ENCODE data around the gene LHX2.

Gene LHX2

DNA sequence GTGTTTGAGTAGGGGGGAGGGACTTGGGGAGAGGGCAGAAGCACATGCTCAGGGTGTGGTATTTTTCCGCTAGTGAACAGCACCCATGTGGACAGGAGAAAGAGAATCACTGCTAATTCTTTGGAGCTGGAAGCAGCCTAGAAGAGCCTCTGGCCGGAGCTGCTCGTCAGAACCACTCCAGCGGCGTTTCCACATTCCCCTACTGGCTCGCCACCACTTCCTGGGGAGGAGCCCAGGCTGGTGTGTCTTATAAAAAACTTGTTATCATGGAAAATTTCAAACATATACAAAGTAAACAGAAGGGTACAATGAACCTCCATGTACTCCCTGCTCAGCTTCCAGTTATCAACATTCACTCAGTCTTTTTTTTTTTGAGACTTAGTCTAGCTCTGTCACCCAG is 26.7 kb downstream of the LHX2 start:
- TF ChIP-seq, protein P1, sequence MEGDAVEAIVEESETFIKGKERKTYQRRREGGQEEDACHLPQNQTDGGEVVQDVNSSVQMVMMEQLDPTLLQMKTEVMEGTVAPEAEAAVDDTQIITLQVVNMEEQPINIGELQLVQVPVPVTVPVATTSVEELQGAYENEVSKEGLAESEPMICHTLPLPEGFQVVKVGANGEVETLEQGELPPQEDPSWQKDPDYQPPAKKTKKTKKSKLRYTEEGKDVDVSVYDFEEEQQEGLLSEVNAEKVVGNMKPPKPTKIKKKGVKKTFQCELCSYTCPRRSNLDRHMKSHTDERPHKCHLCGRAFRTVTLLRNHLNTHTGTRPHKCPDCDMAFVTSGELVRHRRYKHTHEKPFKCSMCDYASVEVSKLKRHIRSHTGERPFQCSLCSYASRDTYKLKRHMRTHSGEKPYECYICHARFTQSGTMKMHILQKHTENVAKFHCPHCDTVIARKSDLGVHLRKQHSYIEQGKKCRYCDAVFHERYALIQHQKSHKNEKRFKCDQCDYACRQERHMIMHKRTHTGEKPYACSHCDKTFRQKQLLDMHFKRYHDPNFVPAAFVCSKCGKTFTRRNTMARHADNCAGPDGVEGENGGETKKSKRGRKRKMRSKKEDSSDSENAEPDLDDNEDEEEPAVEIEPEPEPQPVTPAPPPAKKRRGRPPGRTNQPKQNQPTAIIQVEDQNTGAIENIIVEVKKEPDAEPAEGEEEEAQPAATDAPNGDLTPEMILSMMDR (IDR thresholded peaks at IDR 0.05; ENCODE audit: control extremely low read depth, extremely low read depth, low read depth, missing control alignments): no peak
- CTCF ChIA-PET: interaction anchor here (1.0 to 5.6 kb wide), 7 partner anchors 16 to 638 kb away, joined by 3 to 80 read pairs (median 19); no protein-coding TSS in a partner anchor
- POLR2A ChIA-PET: no interaction called here
- no peak for DNase-seq (ENCODE audit: extremely low spot score)

DNA sequence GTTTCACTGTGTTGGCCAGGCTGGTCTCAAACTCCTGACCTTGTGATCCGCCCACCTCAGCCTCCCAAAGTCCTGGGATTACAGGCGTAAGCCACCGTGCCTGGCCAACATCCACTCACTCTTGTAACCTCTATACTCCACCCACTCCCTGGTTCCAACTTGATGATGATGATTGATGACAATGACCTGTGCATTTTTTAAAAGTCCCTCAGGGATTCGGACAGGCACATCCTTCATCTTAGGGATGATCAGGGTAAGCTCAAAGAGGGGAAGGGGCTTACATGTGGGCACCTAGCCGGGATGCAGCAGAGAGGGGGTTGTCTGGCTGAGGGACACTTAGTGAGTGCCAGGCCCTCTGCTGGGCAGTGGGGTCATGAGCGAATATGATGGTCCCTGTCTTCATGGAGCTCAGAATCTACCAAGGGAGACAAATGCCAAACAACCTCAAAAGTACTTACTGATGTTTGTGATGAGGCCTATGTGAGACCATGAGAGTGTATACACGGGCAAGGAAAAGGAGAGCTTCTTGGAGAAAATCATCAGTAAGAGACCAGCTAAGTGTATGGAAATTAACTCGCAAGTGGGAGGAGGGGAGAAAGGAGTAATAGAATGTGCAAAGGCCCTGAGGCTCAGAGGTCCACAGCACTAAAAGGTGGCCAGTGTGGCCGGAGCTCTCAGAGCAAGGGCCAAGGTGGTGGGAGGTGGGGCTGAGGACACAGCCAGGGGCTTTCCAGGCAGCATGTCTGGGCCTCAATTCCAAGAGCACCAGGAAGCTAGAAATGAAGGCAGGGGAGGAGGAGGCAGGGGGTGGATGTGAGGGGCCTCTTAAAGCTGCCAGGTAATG is 27.4 kb downstream of the LHX2 start:
- CTCF ChIA-PET: interaction anchor here (0.9 to 5.6 kb wide), 10 partner anchors 14 to 639 kb away, joined by 3 to 80 read pairs (median 4); no protein-coding TSS in a partner anchor
- TF ChIP-seq, protein P1 (IDR thresholded peaks at IDR 0.05; ENCODE audit: control extremely low read depth, extremely low read depth, low read depth, missing control alignments): no peak
- no peak for DNase-seq (ENCODE audit: extremely low spot score)
- POLR2A ChIA-PET: no interaction called here

DNA sequence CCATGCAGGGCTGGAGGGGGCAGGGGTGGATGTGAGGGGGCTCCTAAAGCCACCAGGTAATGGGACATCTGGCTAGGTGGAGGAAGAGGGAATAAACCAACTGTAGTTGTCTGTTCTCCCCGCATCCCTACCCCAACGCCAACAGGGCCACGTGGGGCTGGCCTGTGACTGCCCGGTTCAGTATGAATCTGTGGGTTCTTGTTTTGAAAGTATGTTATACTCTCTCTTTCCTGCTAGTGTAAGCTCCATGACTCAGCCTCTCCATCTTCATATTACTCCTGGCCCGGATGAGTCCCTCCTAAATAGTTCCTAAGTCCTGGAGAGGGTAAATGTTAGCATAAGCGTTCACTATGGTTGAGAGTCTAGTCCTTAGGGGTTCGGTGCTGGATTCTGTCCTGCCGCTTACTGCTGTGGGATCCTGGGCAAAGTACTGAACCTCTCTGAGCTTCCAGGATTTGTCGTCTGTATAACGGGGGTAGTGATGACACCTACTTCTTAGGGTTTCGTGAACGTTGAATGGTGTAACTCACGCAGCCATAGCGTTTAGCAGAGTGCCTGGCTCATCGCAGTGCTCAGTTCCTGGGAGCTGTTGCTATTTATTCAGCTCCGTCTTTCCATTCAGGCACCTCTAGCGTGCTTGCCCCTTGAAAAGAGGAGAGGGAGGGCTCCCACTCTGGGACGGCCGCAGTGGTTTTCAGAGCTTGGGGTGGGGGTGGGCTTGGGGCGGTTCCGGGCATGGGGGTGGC is 28.8 kb downstream of the LHX2 start:
- POLR2A ChIA-PET: no interaction called here
- no peak for DNase-seq (ENCODE audit: extremely low spot score)
- CTCF ChIA-PET: interaction anchor here (0.7 to 5.6 kb wide), 59 partner anchors 12 to 686 kb away, joined by 3 to 80 read pairs (median 4); partner anchors contain the start of gene LHX2
- TF ChIP-seq, protein P1 (IDR thresholded peaks at IDR 0.05; ENCODE audit: control extremely low read depth, extremely low read depth, low read depth, missing control alignments): no peak

DNA sequence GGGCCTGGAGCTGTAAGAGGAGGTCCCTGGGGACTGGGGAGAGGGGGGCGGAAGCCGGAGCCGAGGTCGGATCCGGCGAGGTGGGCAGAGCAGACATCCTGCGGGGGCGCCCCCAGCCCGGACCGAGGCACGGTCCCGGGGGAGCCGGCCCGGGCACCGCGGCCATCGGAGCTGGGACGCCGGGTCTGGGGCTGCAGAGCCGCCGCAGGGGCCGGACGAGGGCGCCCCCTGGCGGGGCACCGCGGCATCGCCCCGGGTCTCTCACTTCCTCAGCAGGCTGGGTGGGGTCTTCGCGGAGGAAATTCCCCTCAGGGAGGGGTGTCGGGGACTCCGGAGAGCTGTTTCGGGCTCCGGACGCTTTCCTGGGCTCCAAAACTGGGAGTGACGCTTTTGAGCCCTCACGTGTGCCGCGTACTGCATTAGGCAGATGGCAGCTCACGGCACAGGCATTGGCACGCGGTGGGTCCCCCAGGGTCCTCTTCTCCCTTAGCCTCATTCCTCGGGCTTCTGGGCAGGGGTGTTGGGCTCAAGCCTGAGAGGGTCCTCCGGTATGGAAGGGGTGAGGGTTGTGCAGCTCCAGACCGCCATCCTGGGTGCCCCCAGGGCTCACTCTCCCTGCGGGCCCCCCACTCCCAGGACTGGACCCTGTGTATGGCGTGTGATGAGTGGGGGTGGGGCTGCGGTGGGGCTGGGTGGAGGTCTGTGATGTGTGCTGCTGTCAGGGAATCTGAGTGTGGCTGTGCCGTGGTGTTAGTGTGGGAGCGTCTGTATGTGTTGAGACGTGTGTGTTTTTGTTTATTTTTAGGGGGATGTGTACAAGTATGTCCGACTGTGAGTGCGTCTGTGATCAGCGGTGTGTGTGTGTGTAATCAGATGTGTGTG is 29.6 kb downstream of the LHX2 start:
- TF ChIP-seq, protein P1 (IDR thresholded peaks at IDR 0.05; ENCODE audit: control extremely low read depth, extremely low read depth, low read depth, missing control alignments): peak; percentile 86
- POLR2A ChIA-PET: no interaction called here
- CTCF ChIA-PET: interaction anchor here (0.7 to 5.6 kb wide), 62 partner anchors 13 to 686 kb away, joined by 3 to 80 read pairs (median 4); partner anchors contain the start of gene LHX2
- peak; percentile 88 for DNase-seq (ENCODE audit: extremely low spot score)

DNA sequence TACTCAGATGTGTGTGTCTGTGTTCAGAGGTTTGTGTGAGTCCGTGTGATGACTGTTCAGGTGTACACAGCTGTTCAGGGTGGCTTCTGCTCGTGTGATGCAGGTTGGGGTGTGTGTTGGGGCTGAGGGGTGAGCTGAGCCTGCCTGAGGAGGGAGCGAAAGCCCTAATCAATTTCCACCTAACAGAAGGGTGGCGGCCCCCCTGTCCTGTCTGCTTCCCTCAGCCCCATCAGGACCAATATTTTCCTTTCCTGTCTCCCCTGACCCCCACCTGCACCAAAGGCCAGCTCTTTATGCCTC is 30.2 kb downstream of the LHX2 start:
- ChIA-PET POLR2A (no interaction called here), CTCF (interaction anchor here (0.9 to 5.6 kb wide), 30 partner anchors 12 to 687 kb away, joined by 3 to 80 read pairs (median 4); partner anchors contain the start of gene LHX2)
- DNase-seq (ENCODE audit: extremely low spot score): no peak
- TF ChIP-seq, protein P1 (IDR thresholded peaks at IDR 0.05; ENCODE audit: control extremely low read depth, extremely low read depth, low read depth, missing control alignments): no peak
